ENCODE measurements around the gene MT1B.

DNA sequence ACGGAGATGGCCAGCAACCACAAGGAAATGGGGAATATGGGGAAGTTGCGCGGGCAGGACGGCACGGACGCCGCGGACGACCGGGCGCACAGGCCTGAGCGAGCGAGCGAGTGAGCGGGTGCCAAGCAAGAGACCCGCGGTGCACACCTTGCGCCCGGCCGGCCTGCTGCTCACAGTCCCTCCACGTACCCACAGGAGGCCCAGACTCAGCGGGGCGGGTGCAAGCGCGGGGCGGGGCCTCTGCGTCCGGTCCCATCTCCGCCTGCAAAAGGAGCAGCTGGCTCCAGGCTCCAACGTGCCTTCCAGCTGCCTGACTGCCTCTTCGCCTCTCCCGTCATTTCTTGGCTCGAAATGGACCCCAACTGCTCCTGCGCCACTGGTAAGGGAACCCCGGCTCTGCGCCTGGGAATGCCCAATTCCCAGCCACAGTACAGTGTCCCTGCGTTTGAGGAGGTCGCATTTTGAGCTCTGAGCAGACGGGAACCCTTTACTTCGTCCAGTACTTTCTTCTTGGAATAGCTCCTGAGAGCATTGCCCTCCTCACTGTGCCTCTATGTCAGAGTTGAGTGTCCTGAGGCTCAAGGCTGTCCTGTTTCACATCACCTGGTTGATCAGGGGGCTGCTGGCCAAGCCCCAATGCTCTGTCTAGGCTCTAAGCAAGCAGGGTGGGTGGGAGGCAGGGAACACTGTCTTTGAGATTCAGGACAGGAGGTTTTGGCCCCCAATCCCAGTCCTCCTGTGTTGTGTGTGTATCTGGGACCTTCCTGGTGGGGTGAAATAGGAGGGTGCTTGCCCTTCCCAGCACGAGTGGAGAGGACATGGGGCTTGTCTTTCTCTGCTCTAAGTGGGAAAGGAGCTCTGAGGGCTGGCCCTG, 34.2 kb upstream of the MT1B start:
- TF ChIP-seq, protein P1, sequence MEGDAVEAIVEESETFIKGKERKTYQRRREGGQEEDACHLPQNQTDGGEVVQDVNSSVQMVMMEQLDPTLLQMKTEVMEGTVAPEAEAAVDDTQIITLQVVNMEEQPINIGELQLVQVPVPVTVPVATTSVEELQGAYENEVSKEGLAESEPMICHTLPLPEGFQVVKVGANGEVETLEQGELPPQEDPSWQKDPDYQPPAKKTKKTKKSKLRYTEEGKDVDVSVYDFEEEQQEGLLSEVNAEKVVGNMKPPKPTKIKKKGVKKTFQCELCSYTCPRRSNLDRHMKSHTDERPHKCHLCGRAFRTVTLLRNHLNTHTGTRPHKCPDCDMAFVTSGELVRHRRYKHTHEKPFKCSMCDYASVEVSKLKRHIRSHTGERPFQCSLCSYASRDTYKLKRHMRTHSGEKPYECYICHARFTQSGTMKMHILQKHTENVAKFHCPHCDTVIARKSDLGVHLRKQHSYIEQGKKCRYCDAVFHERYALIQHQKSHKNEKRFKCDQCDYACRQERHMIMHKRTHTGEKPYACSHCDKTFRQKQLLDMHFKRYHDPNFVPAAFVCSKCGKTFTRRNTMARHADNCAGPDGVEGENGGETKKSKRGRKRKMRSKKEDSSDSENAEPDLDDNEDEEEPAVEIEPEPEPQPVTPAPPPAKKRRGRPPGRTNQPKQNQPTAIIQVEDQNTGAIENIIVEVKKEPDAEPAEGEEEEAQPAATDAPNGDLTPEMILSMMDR (IDR thresholded peaks at IDR 0.05) = no peak
- TF ChIP-seq, protein P2, sequence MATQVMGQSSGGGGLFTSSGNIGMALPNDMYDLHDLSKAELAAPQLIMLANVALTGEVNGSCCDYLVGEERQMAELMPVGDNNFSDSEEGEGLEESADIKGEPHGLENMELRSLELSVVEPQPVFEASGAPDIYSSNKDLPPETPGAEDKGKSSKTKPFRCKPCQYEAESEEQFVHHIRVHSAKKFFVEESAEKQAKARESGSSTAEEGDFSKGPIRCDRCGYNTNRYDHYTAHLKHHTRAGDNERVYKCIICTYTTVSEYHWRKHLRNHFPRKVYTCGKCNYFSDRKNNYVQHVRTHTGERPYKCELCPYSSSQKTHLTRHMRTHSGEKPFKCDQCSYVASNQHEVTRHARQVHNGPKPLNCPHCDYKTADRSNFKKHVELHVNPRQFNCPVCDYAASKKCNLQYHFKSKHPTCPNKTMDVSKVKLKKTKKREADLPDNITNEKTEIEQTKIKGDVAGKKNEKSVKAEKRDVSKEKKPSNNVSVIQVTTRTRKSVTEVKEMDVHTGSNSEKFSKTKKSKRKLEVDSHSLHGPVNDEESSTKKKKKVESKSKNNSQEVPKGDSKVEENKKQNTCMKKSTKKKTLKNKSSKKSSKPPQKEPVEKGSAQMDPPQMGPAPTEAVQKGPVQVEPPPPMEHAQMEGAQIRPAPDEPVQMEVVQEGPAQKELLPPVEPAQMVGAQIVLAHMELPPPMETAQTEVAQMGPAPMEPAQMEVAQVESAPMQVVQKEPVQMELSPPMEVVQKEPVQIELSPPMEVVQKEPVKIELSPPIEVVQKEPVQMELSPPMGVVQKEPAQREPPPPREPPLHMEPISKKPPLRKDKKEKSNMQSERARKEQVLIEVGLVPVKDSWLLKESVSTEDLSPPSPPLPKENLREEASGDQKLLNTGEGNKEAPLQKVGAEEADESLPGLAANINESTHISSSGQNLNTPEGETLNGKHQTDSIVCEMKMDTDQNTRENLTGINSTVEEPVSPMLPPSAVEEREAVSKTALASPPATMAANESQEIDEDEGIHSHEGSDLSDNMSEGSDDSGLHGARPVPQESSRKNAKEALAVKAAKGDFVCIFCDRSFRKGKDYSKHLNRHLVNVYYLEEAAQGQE (IDR thresholded peaks at IDR 0.05; ENCODE audit: low read depth, low read length) = no peak
- TF ChIP-seq CHD2 (IDR thresholded peaks at IDR 0.05; ENCODE audit: low read length, partially characterized antibody) (no peak), SMC3 (IDR thresholded peaks at IDR 0.05; ENCODE audit: low read depth, low read length) (no peak)
